Measurements from ENCODE around the gene NRG2.
A peak's percentile ranks its signal among the peaks of the same experiment; 100 is the strongest.

NRG2 gene

DNA sequence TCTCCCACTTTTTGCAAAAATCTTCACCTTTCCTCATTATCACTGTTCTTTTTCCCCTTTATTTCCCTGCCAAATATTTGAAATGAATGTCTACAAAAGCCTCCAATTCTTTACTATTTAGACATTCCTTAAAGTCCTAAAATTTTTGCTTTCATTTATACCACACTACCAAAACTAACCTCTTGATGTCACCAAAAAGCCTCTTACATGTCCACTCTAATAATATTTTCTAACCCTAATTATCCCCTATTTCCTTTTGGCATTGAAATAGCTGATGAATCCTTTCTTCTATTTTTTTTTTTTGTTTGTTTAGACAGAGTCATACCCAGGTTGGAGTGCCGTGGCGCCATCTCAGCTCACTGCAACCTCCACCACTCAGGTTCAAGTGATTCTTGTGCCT lies 32.3 kb upstream of the NRG2 start:
- no peak overlapping the region for H3K4me3 ChIP-seq (ENCODE audit: low read depth, low read length)
- no peak for DNase-seq (ENCODE audit: low read depth)
- TF ChIP-seq, protein P1, sequence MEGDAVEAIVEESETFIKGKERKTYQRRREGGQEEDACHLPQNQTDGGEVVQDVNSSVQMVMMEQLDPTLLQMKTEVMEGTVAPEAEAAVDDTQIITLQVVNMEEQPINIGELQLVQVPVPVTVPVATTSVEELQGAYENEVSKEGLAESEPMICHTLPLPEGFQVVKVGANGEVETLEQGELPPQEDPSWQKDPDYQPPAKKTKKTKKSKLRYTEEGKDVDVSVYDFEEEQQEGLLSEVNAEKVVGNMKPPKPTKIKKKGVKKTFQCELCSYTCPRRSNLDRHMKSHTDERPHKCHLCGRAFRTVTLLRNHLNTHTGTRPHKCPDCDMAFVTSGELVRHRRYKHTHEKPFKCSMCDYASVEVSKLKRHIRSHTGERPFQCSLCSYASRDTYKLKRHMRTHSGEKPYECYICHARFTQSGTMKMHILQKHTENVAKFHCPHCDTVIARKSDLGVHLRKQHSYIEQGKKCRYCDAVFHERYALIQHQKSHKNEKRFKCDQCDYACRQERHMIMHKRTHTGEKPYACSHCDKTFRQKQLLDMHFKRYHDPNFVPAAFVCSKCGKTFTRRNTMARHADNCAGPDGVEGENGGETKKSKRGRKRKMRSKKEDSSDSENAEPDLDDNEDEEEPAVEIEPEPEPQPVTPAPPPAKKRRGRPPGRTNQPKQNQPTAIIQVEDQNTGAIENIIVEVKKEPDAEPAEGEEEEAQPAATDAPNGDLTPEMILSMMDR (IDR thresholded peaks at IDR 0.05; ENCODE audit: insufficient read depth, low read depth, low read length, missing control alignments), result peak; percentile 24

DNA sequence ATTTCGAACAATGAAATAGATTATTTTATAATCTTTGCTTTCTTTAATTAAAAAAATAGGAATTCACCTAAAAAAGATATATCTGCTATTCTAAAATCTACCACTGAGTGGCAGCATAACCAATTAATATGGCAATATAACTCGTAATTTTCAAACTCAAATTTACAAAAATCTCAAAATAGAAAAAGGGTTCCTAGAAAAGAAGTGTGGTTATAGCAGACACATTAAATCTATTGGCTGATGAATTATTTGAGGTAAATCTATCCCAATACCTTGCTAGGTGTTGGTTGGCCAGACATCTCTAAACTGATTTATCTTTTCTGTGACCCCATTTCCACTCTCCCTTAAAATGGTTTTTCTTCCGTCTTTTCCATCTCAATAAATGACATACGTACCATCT lies 30.2 kb upstream of the NRG2 start:
- TF ChIP-seq, protein P1 (IDR thresholded peaks at IDR 0.05; ENCODE audit: insufficient read depth, low read depth, low read length, missing control alignments), result peak; percentile 35
- DNase-seq (ENCODE audit: low read depth), result peak; percentile 13
- no peak overlapping the region for H3K4me3 ChIP-seq (ENCODE audit: low read depth, low read length)

DNA sequence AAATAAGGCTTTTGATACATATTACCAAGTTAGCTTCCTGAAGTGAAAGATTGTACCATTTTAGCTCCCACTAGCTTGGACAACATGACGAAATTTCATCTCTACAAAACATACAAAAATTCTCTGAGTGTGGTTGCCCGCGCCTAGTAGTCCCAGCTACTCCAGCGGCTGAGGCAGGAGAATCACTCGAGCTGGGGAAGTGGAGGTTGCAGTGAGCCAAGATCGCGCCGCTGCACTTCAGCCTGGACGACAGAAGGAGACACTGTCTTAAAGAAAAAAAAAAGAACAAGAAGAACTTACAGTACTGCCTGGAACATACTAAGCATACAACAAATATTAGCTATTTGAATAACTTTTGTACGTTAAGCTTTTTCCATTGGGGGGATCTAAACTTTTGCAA lies 29.7 kb upstream of the NRG2 start:
- H3K4me3 ChIP-seq (ENCODE audit: low read depth, low read length), result no peak overlapping the region
- TF ChIP-seq, protein P1 (IDR thresholded peaks at IDR 0.05; ENCODE audit: insufficient read depth, low read depth, low read length, missing control alignments), result no peak
- DNase-seq (ENCODE audit: low read depth), result no peak

DNA sequence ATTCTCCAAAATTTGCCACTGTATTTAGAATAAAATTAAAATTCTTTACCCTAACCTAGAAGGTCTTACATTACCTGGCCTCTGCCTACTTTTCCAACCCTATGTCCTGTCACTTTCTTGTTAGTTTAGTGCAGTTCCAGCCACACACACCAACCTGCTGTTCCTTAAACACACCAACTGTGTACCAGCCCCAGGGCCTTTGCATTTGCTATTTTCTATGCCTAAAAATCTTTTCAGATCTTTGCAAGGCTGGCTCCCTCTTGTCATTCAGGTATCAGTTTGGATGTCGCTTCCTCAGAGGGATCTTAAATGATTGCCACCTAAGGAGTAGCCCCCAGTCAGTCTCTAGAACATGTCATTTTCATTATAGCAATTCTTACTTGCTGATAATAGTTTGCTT lies 17.7 kb upstream of the NRG2 start:
- H3K4me3 ChIP-seq (ENCODE audit: low read depth, low read length), result no peak overlapping the region
- TF ChIP-seq, protein P1 (IDR thresholded peaks at IDR 0.05; ENCODE audit: insufficient read depth, low read depth, low read length, missing control alignments), result no peak
- DNase-seq (ENCODE audit: low read depth), result no peak

DNA sequence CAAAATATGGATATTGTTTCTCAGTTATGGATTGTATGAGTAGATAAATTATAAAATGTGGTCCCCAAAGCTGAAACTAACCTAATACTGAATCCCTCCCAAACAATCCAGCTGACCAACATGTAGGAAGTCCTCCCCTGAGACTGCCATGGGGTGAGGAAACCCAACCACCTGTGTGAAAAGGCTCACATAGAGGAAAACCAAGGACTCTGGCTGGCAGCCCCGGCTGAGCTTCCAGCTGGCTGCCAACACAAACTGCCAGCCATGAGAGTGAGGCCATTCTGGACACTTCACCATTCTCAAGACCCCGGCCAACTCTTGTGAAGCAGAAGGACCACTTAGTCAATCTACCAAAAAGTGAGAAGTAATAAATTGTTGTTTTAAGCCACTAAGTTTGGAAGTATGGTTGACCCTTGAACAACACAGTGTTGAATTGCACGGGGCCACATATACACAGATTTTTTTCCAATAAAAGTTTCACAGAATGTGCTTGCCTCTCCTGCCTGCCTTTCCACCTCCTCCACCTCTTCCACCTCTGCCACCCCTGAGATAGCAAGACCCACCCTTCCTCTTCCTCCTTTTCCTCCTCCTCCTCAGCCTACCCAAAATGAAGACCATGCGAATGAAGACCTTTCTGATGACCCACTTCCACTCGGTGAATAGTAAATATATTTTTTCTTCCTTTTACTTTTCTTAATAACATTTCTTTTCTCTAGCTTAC lies 15.3 kb upstream of the NRG2 start:
- DNase-seq (ENCODE audit: low read depth), result no peak
- no peak overlapping the region for H3K4me3 ChIP-seq (ENCODE audit: low read depth, low read length)
- TF ChIP-seq, protein P1 (IDR thresholded peaks at IDR 0.05; ENCODE audit: insufficient read depth, low read depth, low read length, missing control alignments), result no peak

DNA sequence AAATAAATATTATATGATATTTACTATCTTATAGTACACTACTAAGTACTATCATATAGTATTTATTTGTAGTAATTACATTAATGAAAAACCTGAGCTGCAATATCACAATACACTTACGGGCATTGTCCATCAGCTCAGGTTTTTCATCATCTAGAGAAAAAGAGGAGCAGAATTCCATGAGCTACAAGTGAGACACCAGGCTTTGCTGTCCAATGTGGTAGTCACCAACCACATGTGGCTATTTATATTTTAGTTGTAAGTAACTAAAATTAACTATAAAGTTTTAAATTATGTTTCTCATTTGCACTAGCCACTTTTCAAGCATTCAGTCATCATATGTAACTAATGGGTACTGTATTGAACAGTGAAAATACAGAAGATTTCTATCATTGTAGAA lies 13.8 kb upstream of the NRG2 start:
- TF ChIP-seq, protein P1 (IDR thresholded peaks at IDR 0.05; ENCODE audit: insufficient read depth, low read depth, low read length, missing control alignments), result no peak
- no peak for DNase-seq (ENCODE audit: low read depth)
- no peak overlapping the region for H3K4me3 ChIP-seq (ENCODE audit: low read depth, low read length)

DNA sequence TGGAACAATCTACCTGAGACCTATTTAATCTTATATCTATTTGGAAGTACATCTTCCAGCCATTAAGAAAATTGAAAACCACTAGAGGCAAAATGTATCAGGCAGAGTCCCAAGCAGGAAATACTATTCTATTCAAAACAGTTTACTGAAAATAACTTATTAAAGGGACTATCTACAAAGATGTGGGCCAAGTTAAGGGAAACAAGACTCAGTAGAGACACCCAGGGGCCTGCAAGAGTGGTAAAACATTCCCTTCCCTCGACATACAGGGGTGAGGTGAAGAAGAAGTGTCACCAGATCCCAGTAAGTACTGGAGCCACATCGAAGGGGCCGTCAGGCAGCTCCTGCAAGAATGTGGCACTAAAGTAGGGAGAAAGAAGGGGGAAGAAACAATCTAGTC lies 12.1 kb upstream of the NRG2 start:
- no peak overlapping the region for H3K4me3 ChIP-seq (ENCODE audit: low read depth, low read length)
- no peak for DNase-seq (ENCODE audit: low read depth)
- TF ChIP-seq, protein P1 (IDR thresholded peaks at IDR 0.05; ENCODE audit: insufficient read depth, low read depth, low read length, missing control alignments), result no peak

Measured in GM12865 (cell line).